GM19452 (cell line): ENCODE measurements around the gene CEPT1.
"Not testable (repeated sequence)": the region's sequence is repeated elsewhere in the genome, so short reads cannot be mapped to it uniquely, and the experiment has no call there.

Source experiments
- ATAC-seq: cut with Tn5 transposase; IDR thresholded peaks from one replicate; pipeline ENCODE4 v1.9.1; 2021; ENCODE audit not compliant: unreplicated experiment

Gene CEPT1

GRCh38 chr1:111139956-111140679 is at the start of gene CEPT1, which contains the start of gene DRAM2:
TSS of gene CEPT1 (plus strand) at chr1:111140223. CDS start at chr1:111147715, 7,492 bp downstream.
TSS of gene DRAM2 (minus strand) at chr1:111140093. CDS start at chr1:111131554, 8,539 bp downstream.
- ATAC-seq = peak; percentile 63

GRCh38 chr1:111095421-111095820 is 44.6 kb upstream of the CEPT1 start:
- ATAC-seq = not testable (repeated sequence)

GRCh38 chr1:111097356-111098099 is 42.5 kb upstream of the CEPT1 start:
- ATAC-seq = no peak

- no peak for ATAC-seq
These were observed 40.7 kb upstream of the CEPT1 start for GRCh38 chr1:111099289-111099688.

- ATAC-seq = no peak
These were observed 38.0 kb upstream of the CEPT1 start for GRCh38 chr1:111101854-111102642.

- no peak for ATAC-seq
These were observed 35.0 kb upstream of the CEPT1 start for GRCh38 chr1:111104981-111105380.

- ATAC-seq = no peak
These were observed 29.7 kb upstream of the CEPT1 start for GRCh38 chr1:111110197-111110899.

GRCh38 chr1:111116496-111116895 is 23.5 kb upstream of the CEPT1 start:
- ATAC-seq = no peak

GRCh38 chr1:111126354-111126753 is 13.7 kb upstream of the CEPT1 start:
- no peak for ATAC-seq

- ATAC-seq = peak; percentile 89
These were observed 11.9 kb upstream of the CEPT1 start for GRCh38 chr1:111127923-111128643.

- no peak for ATAC-seq
These were observed 10.6 kb upstream of the CEPT1 start for GRCh38 chr1:111129376-111129775.

GRCh38 chr1:111131693-111132092 is 8.3 kb upstream of the CEPT1 start:
- ATAC-seq = no peak

GRCh38 chr1:111133866-111134265 is 6.2 kb upstream of the CEPT1 start:
- ATAC-seq = no peak

GRCh38 chr1:111139324-111139955 is 583 bp upstream of the CEPT1 start:
- no peak for ATAC-seq

- no peak for ATAC-seq
These were observed 601 bp downstream of the CEPT1 start for GRCh38 chr1:111140680-111140967.

- no peak for ATAC-seq
These were observed 1.5 kb downstream of the CEPT1 start for GRCh38 chr1:111141245-111142220.

GRCh38 chr1:111142356-111142975 is 2.4 kb downstream of the CEPT1 start:
- no peak for ATAC-seq

GRCh38 chr1:111145542-111145941 is 5.5 kb downstream of the CEPT1 start:
- no peak for ATAC-seq
